ENCODE results near the gene WWC2.
"Not testable (repeated sequence)": the region's sequence is repeated elsewhere in the genome, so short reads cannot be mapped to it uniquely, and the experiment has no call there.

Gene WWC2

DNA sequence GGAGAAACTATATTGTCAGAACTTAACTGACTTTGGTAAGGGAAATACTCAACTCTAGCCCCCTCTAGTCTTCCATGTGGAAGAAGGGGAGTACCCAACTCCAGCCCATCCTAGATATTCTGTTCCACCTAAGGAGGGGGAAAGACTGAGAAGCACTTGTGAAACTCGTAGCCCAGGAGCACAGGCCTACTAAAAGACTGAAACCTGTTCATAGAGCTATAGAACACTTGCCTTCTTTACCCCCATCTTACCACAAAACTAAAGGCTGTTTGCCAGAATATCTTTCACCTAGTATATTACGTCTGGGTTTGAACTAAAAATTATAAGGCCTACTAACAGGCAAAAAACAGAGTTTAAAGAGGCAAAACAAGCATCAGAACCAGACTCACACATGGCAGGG lies 205.5 kb downstream of the WWC2 start:
- no peak for DNase-seq

DNA sequence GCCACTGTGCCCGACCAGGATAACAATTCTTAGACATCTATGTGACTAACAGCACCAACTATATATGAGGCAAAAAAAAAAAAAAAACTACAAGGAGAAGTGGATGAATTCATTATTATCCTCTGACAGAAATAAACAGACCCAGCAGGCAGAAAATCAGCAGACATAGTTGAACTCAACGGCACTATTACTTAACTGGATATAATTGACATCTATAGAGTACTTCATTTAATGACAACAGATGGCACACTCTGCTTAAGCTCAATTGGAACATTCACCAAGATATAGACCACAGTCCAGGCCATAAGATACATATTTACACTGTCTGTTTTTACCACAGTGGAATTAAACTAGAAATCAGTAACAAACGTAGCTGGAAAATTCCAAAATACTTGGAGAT lies 207.8 kb downstream of the WWC2 start:
- DNase-seq: no peak

DNA sequence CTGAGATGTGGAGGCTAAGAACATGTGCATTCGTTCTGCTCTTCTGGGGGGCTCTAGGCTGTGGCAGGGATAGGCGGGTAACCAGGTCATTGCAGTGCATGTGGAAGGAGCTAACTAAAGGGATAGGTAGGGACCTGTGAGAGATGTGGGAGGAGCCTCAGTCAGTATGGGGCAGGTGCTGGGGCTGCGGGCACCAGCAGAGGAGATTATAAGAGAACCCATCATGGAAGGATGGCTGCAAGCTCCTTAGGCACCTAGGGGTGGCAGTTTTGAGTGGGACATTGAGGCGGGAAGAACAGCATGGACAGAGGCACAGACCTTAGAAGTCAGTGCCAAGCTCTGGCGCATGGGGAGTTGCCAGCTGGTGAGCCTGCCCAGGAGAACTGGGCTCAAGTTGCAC lies 213.8 kb downstream of the WWC2 start:
- no peak for DNase-seq

DNA sequence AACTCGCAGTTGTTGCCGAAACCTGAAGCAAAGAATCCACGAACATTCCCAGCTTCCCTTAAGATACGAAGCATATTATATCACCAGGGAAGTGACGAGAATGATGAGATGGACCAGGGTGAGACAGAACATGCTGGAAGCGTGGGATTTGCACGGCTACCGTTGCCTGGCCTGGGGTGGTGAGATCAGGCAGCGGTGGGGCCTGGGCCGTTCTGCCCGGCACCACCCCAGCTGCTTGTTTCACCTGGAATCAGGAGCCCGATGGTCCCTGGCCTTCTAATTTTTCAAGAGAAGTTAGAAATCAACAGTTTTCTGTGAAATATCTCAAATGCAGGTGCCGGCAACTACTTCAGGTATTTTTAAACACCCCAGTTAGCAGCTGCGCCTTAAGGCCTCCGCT lies 215.3 kb downstream of the WWC2 start:
- DNase-seq: no peak

DNA sequence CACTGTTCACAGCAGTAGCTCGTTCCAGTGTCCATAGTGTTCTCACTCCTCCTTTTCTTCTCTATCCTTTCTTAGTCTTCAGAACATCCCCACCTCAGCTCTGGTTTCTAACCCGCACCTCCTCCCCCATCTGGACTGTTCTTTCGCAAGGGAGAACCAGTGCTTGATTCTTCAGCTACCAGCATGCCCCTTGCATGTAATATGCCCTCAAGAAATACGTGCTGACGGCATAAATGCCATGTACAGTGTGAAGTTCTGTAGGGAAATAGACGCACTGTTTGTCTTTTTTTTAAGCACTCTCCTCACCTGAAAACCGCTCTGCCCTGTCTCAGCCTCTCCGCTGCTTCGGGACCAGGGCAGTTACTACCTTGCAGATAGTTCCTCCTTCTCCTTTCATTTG lies 215.7 kb downstream of the WWC2 start:
- no peak for DNase-seq

DNA sequence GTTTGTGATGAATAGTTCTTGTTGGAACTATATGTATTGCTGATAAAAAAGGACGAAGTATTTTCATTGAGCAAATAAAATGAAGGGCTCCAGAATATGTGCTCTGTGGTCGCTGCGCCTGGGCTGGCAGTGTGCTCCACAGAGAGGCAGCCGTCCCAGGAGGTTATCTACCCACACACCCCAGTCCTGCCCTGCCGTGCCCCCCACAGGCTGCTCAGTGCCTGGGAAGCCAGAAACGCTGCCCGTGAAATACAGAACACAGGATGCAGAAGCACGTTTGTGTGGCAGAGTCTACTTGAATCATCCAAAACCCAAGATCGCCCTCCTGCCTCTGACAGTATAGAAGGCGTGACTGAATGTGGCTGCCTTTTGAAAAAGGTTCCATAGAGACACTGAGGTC lies 219.6 kb downstream of the WWC2 start:
- DNase-seq: no peak

DNA sequence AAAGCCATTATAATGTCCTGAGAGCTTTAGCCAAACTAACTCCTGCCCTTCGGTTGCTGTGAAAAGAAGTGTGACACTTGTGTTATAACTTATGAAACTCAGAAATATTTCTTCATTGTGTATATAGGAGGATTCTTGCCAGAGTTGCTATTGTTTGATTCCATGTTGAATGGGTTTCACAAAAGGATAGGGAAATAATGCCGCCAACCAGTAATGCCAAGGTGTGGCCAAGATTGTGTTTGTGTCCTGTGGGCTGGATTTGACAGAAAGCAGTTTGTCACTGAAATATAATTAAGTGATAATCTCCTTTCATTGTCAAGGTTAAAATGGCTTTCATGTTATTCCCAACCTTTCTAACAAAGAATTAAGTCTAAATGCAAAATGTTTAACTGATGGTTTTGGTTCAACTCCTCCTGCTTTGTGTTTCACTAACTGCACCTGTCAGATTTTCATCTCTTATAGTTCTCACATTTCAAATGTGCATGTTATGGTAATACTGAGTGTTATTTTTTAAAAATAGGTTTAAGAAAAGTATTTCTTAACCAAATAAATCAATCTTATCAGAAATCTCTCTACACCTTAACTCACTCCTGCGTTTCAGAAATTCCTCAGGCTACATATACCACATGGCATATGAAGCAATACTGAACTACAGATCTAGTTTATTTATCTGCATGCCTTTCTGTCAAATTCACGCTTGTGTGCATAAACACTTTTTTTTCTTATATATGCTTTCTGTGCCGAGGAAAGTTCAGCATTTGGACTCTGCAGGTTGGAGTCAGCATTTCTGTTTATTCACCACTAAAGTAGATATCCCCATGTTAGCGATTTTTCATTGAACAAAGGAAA lies 221.4 kb downstream of the WWC2 start, which contains the start of gene CLDN22:
Gene CLDN22, minus strand, starts transcription at position 66 of the 849 bp plus-strand sequence. Its CDS starts 58 bp downstream, at position 8.
- DNase-seq: no peak

DNA sequence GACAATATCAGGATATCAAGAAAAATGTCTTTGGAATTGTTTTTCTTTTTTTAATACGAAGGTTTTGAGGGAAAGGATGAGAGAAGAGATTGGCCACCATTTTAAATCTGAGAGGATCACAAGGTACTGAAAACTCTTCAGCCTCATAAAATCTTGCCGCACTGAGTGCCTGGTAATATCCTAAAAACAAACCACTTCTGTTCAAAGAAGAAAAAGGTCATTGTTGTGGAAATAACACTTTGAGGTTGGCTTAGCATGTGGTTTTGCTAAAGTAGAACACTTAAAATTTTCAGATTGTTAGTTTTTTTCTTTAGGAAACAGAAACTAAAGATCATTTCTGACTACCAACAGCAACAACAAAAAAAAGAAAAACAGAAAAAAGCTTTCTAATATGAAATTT lies 222.0 kb downstream of the WWC2 start:
- no peak for DNase-seq

DNA sequence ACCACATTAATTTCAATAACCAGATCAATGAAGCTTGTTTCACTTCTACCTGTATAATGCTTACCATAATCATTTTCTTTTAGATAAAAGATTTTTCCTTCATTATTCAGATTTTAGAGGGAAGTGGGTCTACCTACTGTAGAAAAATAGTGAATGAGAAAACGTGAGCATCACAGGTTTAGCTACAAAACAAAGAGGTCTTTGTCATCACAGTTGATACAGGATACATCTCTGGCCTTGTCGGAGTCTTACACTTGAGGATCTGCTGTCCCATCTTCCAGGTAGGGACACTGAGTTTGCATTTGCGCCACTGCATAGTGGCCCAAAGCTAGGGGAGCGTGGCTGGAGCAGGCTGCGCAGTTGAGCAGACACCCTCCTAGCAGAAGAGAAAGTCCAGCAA lies 222.5 kb downstream of the WWC2 start:
- no peak for DNase-seq

DNA sequence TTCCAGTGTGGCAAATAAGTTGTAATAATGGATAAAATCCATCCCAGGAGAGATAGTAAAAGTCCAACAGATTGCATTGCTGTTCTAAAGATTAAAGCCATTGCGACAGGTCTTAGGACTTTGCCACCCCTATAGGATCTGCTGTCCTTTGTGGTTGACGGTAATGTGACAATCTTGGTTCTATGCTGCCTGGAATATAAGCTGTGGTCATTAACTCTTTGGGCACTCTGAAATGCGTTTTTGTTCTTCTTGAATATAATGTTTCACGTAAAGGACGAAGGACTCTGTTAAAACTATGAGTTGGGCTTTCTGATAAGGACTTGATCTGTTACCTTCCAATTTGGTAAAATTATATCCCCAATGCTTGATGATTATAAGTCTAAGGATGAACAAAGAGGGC lies 223.3 kb downstream of the WWC2 start, which contains the start of gene CLDN24:
Gene CLDN24, minus strand, starts transcription at position 101 of the 400 bp plus-strand sequence. Its CDS starts 0 bp downstream, at position 101.
- no peak for DNase-seq

DNA sequence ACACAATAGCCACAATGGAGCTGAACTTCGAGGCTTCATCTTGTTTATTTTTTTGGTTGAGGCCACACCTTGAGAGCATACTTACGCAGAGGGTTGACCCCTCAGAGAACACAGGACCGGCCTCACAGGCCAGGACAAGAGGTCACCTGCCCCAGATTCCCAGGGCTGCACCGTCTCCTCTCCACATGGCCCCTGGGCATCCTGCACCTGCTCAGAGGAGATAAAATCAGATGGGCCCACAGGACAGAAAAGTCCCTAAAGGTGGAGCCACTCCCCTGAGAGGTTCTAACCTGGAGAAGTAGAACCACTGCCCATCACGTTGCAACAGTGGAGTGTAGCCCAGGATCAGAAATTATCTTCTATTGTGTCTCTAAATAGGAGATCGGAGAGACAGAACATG lies 224.2 kb downstream of the WWC2 start:
- no peak for DNase-seq

DNA sequence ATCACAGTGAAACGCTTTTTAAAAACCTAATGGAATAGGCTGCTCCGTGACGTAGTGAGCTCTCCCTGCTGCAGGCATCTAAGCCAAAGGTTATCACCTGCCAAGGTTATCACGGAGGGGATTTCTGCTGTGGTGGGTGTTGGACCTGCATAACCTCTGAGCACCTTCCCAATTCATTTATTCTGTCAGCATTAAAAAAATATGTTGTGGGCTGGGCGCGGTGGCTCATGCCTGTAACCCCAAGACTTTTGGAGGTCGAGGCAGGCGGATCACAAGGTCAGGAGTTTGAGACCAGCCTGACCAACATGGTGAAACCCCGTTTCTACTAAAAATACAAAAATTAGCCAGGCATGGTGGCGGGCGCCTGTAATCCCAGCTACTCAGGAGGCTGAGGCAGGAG lies 225.0 kb downstream of the WWC2 start:
- DNase-seq: not testable (repeated sequence)

DNA sequence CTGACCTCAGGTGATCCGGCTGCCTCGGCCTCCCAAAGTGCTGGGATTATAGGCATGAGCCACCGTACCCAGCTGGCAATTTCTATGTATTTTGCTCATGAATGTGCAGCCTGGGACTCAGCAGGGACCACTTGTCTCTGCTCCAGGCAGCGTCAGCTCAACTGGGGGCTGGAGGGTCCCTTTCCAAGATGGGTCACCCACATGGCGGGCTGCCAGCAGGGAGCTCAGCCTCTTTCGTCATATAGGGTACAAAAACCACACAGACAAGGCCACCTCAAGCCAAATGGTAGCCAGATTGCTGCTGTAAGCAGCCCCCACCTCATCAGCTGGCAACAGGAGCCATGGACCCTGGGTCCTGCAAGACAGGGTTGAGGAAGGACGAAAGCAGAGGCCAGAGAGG lies 225.6 kb downstream of the WWC2 start:
- no peak for DNase-seq

DNA sequence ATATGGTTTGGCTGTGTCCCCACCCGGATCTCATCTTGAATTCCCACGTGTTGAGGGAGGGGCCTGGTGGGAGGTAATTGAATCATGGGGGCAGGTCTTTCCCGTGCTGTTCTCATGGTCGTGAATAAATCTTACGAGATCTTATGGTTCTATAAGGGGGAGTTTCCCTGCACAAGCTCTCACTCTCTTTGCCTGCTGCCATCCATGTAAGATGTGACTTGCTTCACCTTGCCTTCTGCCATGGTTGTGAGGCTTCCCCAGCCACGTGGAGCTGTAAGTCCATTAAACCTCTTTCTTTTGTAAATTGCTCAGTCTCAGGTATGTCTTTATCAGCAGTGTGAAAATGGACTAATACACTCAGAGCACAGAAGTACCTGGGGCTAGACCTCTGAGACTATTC lies 227.3 kb downstream of the WWC2 start:
- DNase-seq: not testable (repeated sequence)

DNA sequence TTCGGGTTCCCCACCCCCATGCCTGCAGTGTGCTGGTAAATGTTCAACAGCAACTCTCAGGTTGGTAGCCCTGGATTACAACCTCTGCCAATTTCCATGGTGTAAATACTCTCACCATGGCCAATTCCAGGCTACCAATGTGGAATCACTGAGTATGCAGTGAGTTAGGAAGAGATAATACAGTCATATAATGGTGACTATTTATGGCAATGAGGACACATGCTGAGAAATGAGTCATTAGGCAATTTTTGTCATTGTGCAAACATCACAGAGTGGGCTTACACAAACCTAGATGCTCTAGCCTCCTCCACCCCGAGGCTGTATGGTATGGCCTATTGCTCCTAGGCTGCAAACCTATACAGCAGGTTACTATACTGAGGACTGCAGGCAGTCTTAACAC lies 227.8 kb downstream of the WWC2 start:
- no peak for DNase-seq

DNA sequence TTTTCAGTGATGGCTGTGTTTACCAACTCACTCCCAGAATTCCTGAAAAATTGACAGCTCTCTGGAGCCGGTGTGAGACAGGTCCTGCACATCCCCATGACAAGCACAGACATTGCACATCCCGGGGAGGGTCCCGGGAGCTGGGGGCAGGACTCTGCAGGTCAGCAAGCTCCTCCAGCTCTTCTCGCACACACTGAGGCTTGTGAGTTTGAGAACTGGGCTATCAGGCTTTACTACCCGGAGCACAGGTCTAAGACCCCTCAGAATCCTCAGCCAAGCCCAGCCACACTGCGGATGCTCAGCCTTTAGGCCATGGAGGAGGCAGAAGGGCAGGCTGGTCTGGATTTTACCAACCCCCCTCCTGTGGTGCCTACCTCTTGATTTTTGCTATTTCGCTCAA lies 228.8 kb downstream of the WWC2 start:
- DNase-seq: no peak

DNA sequence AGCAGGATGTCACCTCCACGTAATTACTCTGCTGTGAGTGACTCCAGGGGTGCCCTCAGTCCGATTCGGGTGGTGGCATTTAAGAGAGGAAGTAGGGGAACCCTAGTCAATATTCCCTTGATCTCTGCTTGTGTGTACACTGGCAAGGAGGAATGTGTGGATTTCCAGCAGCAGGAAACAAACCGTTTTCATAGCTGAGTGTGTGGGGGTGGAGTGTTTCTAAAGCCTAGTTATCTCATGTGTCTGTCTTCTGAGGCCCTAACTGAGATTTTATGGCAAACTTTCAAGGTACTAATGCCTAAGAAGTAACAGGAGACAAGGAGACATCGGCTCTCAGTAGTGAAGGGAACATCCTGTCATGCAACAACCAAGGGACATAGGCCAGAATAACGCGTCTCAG lies 229.8 kb downstream of the WWC2 start:
- no peak for DNase-seq

DNA sequence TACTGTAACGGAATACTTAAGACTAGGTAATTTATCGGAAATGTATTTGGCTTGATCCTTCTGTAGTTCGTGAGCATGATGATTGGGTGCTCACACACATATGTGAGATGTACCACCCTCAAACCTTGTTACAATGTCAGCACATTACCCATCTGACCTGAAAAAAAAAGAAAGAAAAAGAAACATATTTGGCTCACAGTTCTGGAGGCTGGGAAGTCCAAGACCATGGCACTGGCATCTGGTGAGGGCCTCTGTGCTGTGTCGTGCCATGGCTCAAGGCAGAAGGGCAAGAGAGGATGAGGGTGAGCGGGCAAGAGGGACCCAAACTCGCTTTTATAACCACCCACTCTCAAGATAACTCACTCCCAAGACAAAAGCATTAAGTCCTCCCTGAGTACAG lies 230.2 kb downstream of the WWC2 start:
- DNase-seq: no peak

DNA sequence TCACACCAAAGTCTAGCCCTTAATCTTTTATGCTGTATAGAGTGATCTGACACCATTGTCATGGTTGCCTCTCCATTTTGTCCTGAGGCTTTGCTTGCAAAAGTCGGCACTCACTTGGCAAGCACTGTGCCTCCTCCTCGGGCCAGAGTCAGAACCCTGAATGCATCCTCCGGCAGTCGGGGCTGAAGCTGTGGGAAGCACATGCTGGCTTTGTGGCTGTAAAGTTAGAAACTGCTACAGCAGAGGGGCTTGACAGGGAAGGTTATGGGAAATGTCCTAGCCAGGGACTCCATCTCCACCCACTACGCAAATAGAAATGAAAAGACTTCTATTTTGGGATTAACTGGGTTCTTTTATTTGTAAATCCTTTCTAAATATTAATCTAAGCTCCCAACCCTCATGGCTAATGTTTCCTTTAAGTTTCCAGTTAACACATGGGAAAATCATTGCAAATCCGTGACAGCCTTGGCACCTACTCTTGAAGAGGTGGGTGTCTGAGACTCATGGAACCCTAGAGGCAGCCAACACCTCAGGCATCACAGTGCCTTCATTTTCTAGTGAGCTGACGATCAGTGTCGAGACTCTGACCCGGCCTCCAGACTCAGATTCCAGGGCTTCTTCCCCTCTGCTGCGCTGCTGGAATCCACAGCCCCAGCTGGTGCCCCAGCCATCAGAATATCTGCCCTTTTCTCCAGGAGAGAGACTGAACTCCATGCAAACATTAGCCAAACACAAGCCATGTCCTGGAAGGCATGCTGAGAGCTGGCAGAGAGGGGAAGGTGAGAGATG lies 231.1 kb downstream of the WWC2 start:
- no peak for DNase-seq

DNA sequence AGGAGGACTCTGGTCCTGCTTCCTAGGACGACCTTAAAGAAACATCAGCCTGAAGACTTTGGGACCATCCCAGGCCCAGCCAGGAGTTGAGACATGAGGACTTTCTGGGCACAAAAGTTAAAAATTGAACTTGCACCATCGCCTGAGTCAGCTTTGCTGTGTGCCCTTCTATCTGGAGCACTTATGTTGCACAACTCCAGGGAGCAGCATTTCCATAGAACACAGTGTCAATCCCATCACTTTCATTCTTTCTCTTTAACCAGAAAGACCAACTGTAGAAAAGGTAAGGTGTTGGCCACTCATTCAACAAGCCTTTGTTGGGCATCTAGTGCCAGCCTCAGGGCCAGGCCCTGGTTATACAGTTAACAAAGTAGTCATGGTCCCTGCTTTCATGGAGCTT lies 231.8 kb downstream of the WWC2 start:
- DNase-seq: no peak

DNA sequence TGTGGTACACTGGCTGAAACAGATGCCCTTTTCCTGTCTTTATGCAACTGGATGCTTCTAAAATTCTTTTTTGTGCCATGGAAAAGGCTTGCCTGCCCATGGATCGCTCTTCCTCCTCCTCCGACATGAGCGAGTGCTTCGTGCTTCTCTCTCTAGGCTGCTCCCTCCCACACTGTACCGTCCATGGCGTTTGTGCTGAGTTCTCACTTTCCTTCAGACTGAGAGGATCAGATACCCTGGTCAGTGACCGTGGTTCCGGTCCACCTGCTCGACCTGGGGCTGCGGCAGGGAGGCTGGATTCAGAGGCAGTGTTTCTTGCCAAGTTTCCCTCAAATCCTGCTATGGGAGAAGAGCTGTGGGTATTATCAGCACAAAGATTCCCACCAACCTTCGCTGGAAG lies 233.4 kb downstream of the WWC2 start:
- DNase-seq: no peak

DNA sequence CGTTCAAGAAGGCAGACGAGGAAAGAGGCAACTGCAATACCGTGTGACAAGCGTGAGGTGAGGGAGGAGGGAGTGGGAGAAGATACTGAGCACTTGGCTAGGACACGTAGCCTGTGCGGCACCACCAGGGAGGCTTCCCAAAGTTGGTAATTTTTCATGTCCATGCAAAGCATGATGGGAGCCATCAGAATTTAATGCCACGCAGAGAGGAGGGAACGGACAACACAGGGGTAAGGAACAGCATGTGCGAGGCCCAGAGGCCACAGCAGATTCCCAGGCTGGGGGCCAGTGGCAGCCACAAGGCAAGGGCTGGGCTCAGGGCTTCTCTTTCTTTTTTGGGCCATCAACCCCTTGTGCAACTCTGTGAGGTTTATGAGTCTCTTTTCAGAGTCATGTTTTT lies 234.1 kb downstream of the WWC2 start:
- no peak for DNase-seq

DNA sequence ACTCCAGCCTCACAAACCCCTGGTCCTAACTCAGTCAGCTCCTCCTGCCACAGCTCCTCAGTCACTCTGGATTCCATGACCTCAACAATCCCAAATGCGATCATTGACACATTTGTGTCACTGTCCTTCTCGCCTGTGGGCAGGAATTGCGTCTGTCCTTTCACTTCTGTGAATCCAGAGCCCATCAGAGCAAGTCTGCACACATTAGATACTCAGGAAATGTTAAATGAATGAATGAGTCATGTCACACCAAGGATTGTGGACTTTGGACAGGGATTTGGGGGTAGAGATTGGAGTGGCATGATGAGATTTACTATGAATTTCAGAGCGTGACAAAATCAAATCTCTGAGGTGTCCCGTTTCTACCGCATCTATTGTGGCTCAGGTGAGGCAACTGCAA lies 234.9 kb downstream of the WWC2 start:
- no peak for DNase-seq

DNA sequence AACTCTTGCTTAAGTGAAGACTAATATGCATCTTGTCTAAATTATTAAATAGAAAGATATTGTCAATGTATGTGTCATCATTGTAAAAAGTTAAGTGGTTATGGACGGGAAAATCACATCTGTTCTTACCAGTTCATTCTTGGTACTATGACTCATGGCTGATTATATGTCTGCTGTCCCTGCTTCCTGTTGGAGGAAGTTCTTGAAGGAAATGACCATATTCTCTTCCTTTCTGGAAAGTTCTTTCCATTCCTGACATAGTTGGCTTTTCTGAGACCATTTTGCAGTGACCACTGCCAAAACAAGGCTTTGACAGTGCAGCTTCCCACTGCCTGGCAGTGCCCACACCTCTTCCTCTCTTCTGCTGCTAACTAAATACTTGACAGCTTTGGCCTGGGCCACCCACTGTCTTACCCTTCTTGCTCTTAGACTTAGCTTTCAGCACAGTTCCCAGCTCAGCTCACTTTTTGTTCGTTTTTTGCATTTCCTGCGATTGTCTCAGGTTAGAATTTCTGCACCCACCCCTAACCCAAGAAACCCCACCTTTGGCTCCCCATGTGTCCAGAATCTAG lies 236.4 kb downstream of the WWC2 start:
- DNase-seq: no peak
